GM21825 (cell line): ENCODE measurements around the gene ZNF678.
"Not testable (repeated sequence)": the region's sequence is repeated elsewhere in the genome, so short reads cannot be mapped to it uniquely, and the experiment has no call there.

ENCODE experiments used
- ATAC-seq: cut with Tn5 transposase; IDR thresholded peaks from one replicate; pipeline ENCODE4 v1.9.1; 2021; ENCODE audit warnings: mild to moderate bottlenecking, moderate library complexity; ENCODE audit not compliant: unreplicated experiment

ZNF678 gene

GRCh38 chr1:227549892-227550291, 13.5 kb upstream of the ZNF678 start:
- no peak for ATAC-seq

GRCh38 chr1:227551881-227552280, 11.5 kb upstream of the ZNF678 start:
- not testable (repeated sequence) for ATAC-seq

- no peak for ATAC-seq
Observed at GRCh38 chr1:227556288-227556687, 7.1 kb upstream of the ZNF678 start.

GRCh38 chr1:227557962-227558725, 5.2 kb upstream of the ZNF678 start:
- ATAC-seq = no peak

GRCh38 chr1:227558732-227559262, 4.6 kb upstream of the ZNF678 start:
- no peak for ATAC-seq

- ATAC-seq = no peak
Observed at GRCh38 chr1:227559499-227559898, 3.9 kb upstream of the ZNF678 start.

GRCh38 chr1:227559926-227560325, 3.4 kb upstream of the ZNF678 start:
- ATAC-seq = no peak

GRCh38 chr1:227560393-227561173, 2.8 kb upstream of the ZNF678 start:
- ATAC-seq = no peak

- no peak for ATAC-seq
Observed at GRCh38 chr1:227561241-227561907, 2.0 kb upstream of the ZNF678 start.

GRCh38 chr1:227562037-227562436, 1.3 kb upstream of the ZNF678 start:
- ATAC-seq = no peak

- ATAC-seq = no peak
Observed at GRCh38 chr1:227562933-227563323, 428 bp upstream of the ZNF678 start.

GRCh38 chr1:227567256-227567655, 3.9 kb downstream of the ZNF678 start:
- ATAC-seq = no peak

- no peak for ATAC-seq
Observed at GRCh38 chr1:227568593-227568992, 5.2 kb downstream of the ZNF678 start.

- no peak for ATAC-seq
Observed at GRCh38 chr1:227572752-227573151, 9.4 kb downstream of the ZNF678 start.

GRCh38 chr1:227574926-227575325, 11.6 kb downstream of the ZNF678 start:
- ATAC-seq = no peak

- no peak for ATAC-seq
Observed at GRCh38 chr1:227576189-227576588, 12.8 kb downstream of the ZNF678 start.

- ATAC-seq = no peak
Observed at GRCh38 chr1:227577500-227577899, 14.1 kb downstream of the ZNF678 start.

- no peak for ATAC-seq
Observed at GRCh38 chr1:227583354-227583753, 20.0 kb downstream of the ZNF678 start.

- no peak for ATAC-seq
Observed at GRCh38 chr1:227586733-227587132, 23.4 kb downstream of the ZNF678 start.

GRCh38 chr1:227587968-227588367, 24.6 kb downstream of the ZNF678 start:
- no peak for ATAC-seq

- ATAC-seq = not testable (repeated sequence)
Observed at GRCh38 chr1:227588769-227589168, 25.4 kb downstream of the ZNF678 start.
